ENCODE data around the gene LMOD2. TPM values are rescaled to one million over a fixed set of nuclear protein-coding genes. Genes with fewer than 3 reads are reported as not detected.

The LMOD2 gene
- total and polyA plus RNA-seq, 9 of the 15 experiments (the other 6 are each of a cell fraction or from before 2014, with no cell fraction given): 0.04 TPM; not detected in 8

DNA sequence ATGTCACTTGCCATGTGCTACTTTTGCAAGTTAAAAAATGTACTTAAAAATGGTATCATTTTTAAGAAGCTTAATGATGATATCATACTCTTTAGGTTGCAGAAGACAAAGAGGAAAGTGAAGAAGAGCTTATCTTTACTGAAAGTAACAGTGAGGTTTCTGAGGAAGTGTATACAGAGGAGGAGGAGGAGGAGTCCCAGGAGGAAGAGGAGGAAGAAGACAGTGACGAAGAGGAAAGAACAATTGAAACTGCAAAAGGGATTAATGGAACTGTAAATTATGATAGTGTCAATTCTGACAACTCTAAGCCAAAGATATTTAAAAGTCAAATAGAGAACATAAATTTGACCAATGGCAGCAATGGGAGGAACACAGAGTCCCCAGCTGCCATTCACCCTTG lies 6.1 kb downstream of the LMOD2 start:
- Histone ChIP-seq H3K4me2 (ENCODE audit: insufficient read depth, low read length) (no peak overlapping the region), H4K20me1 (replicated peaks; ENCODE audit: control insufficient read depth, insufficient read depth, low read length) (no peaks in the 10 kb centered on the region), H3K27ac (ENCODE audit: extremely low read depth, low read depth, low read length) (no peak overlapping the region), H2AFZ (ENCODE audit: low read depth, low read length) (no peak overlapping the region), H3K9me3 (replicated peaks; ENCODE audit: control insufficient read depth, insufficient read depth, low read depth, low read length) (no peaks in the 10 kb centered on the region), H3K4me1 (replicated peaks in 1 of 2; ENCODE audit: control insufficient read depth in 2 of 2, insufficient read depth in 2 of 2, low read length in 2 of 2) (no peaks in the 10 kb centered on the region; a peak in 2 of 5 replicates), H3K27me3 (ENCODE audit: control insufficient read depth in 2 of 2, insufficient read depth in 2 of 2, low read length in 2 of 2) (peaks cover 12 to 17% of the 10 kb centered on the region in 2 experiments; a peak in 4 of 5 replicates), H3K9ac (ENCODE audit: insufficient read depth in 1 of 2, low read depth in 2 of 2, low read length in 2 of 2) (no peak overlapping the region), H3K36me3 (ENCODE audit: control insufficient read depth, insufficient read depth, low read length) (no peaks in the 10 kb centered on the region), H3K4me3 (no peak overlapping the region), H3K9me1 (ENCODE audit: control insufficient read depth, insufficient read depth, low read length) (no peaks in the 10 kb centered on the region), H3K79me2 (ENCODE audit: control insufficient read depth, insufficient read depth, low read length) (no peaks in the 10 kb centered on the region)
- intact Hi-C loops (cut with micrococcal nuclease) (no loop called here), in situ Hi-C loops (cut with MboI) (no loop called here)
- BruUV-seq (replicated peaks): no TSS peak
- ChIA-PET POLR2A (interaction anchor here (1.6 kb wide), 1 partner anchor 12 kb away, joined by 7 read pairs; no protein-coding TSS in a partner anchor), CTCF (ENCODE audit: low intra/inter-chr PET ratio) (no interaction called here)
- TF ChIP-seq, protein P1, sequence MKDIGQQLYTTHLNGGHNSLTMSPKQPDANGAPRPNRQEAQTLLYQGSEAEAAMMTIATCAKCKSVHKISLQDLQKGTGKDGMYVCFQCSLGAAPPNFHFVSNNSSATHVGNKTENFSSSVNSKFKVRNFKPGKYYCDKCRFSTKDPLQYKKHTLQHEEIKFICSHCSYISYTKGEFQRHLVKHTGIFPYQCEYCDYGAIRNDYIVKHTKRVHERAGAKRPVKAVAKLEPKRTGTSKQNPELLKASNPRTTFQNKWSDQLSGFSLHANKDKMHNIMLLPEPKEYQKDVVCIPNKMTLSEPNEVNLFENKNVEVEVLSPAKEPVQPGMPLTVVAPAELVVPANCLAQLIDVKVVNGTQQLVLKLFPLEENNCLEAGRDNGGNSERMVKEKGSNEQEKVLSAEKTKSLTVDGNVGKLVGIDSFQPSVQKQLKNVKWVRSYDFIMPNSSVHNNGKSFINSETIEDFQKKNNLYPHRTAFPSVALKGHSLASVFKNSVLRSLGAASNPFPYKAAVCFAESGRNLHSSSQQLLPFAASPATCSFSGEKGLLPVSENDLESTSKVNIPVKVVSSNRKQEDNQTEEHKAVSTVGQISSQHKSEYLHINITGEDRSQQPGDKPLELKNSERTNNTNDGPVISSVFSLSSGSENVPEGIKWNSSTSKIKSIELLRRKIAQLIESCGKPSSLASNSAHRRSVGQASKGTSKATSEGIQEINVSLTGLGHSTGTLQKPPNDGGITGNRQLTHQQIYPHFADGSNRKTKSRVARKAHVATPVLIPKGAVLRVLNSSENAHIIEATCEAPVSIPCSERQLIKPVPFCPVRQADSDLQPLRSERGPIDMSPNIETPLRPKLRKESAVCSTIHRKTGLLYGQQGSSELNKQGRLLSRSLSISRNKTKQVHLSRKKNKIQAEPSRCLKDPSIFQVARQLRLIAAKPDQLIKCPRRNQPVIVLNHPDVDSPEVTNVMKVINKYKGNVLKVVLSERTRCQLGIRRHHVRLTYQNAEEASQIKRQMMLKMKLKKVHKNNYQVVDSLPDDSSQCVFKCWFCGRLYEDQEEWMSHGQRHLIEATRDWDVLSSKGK (CRISPR knock-in tag; IDR thresholded peaks at IDR 0.05): no peak
- TF ChIP-seq, protein P2, sequence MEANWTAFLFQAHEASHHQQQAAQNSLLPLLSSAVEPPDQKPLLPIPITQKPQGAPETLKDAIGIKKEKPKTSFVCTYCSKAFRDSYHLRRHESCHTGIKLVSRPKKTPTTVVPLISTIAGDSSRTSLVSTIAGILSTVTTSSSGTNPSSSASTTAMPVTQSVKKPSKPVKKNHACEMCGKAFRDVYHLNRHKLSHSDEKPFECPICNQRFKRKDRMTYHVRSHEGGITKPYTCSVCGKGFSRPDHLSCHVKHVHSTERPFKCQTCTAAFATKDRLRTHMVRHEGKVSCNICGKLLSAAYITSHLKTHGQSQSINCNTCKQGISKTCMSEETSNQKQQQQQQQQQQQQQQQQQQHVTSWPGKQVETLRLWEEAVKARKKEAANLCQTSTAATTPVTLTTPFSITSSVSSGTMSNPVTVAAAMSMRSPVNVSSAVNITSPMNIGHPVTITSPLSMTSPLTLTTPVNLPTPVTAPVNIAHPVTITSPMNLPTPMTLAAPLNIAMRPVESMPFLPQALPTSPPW (CRISPR knock-in tag; IDR thresholded peaks at IDR 0.05): no peak
- TF ChIP-seq ZNF263 (CRISPR knock-in tag; IDR thresholded peaks at IDR 0.05; ENCODE audit: borderline replicate concordance) (no peak), MXI1 (IDR thresholded peaks at IDR 0.05; ENCODE audit: low read depth, low read length) (no peak), MCM2 (IDR thresholded peaks at IDR 0.05; ENCODE audit: low read depth) (no peak), MEIS2 (IDR thresholded peaks at IDR 0.05; ENCODE audit: partially characterized antibody) (peak; percentile 10), ZNF445 (CRISPR knock-in tag; IDR thresholded peaks at IDR 0.05; ENCODE audit: low read depth) (no peak), ZNF766 (CRISPR knock-in tag; conservative IDR thresholded peaks at IDR 0.05) (peak; percentile 84), NFIX (CRISPR knock-in tag; IDR thresholded peaks at IDR 0.05; ENCODE audit: low read depth) (no peak)
- TF ChIP-seq, protein P3, sequence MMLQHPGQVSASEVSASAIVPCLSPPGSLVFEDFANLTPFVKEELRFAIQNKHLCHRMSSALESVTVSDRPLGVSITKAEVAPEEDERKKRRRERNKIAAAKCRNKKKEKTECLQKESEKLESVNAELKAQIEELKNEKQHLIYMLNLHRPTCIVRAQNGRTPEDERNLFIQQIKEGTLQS (IDR thresholded peaks at IDR 0.05): 0 out of 2 replicates have a peak, but pooled peaks have one; percentile 17
- TF ChIP-seq, protein P3 (CRISPR knock-in tag; conservative IDR thresholded peaks at IDR 0.05): no peak
- TF ChIP-seq, protein P4, sequence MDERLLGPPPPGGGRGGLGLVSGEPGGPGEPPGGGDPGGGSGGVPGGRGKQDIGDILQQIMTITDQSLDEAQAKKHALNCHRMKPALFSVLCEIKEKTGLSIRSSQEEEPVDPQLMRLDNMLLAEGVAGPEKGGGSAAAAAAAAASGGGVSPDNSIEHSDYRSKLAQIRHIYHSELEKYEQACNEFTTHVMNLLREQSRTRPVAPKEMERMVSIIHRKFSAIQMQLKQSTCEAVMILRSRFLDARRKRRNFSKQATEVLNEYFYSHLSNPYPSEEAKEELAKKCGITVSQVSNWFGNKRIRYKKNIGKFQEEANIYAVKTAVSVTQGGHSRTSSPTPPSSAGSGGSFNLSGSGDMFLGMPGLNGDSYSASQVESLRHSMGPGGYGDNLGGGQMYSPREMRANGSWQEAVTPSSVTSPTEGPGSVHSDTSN (CRISPR knock-in tag; IDR thresholded peaks at IDR 0.05; ENCODE audit: low read depth): no peak
- TF ChIP-seq, protein P4 (tag; conservative IDR thresholded peaks at IDR 0.05; ENCODE audit: low read depth): peak; percentile 34; the same call in 1 of the 2 replicates
- FAIRE-seq (no peak), DNase-seq (ENCODE audit: extremely low read depth in 1 of 4, low spot score in 3 of 4) (no peak), ATAC-seq (no peak)
- 0% methylated on average over 1 of the region's 1 CpG for WGBS (ENCODE audit: insufficient coverage, low coverage, missing lambda C conversion rate)
